Skin epidermis (tissue), 12 donors: Measurements from ENCODE around the gene MIEN1.
"Not testable (repeated sequence)": the region's sequence is repeated elsewhere in the genome, so short reads cannot be mapped to it uniquely, and the experiment has no call there.

ENCODE experiments used
- H3K27ac ChIP-seq, 21 experiments: fragments of 200-600 bp; sonication (generic) in 11 of 21; one replicate each; pipeline ENCODE4 v1.5.0; 2020; ENCODE audit warnings: mild to moderate bottlenecking in 3 of 21, inconsistent platforms in 2 of 21, moderate library complexity in 2 of 21
- H3K4me3 ChIP-seq, 7 experiments: fragments of 200-600 bp; sonication (generic) in 2 of 7; one replicate each; pipeline ENCODE4 v1.5.0; 2020; ENCODE audit warnings: inconsistent platforms in 2 of 7, mild to moderate bottlenecking in 2 of 7, moderate library complexity in 1 of 7

Gene MIEN1

GRCh38 chr17:39757176-39757662 is 26.9 kb upstream of the MIEN1 start:
- Histone ChIP-seq H3K4me3 (no peak overlapping the region), H3K27ac (peak overlapping the region in 8 of 21 experiments; percentile 21 to 99 (median 92))

- peak overlapping the region in 13 of 21 experiments; percentile 3 to 99 (median 91) for H3K27ac ChIP-seq
- no peak overlapping the region for H3K4me3 ChIP-seq
These were observed 26.2 kb upstream of the MIEN1 start for GRCh38 chr17:39756380-39757079.

GRCh38 chr17:39755554-39756379 is 25.4 kb upstream of the MIEN1 start:
- no peak overlapping the region for H3K4me3 ChIP-seq
- peak overlapping the region in 20 of 21 experiments; percentile 3 to 99 (median 92) for H3K27ac ChIP-seq

- Histone ChIP-seq H3K27ac (peak overlapping the region; percentile 71 to 99 (median 91)), H3K4me3 (peak overlapping the region; percentile 36 to 61 (median 47))
These were observed 24.7 kb upstream of the MIEN1 start for GRCh38 chr17:39754958-39755553.

GRCh38 chr17:39754161-39754957 is 24.0 kb upstream of the MIEN1 start:
- peak overlapping the region; percentile 71 to 99 (median 91) for H3K27ac ChIP-seq
- H3K4me3 ChIP-seq = peak overlapping the region; percentile 36 to 61 (median 47)

- Histone ChIP-seq H3K4me3 (peak overlapping the region; percentile 36 to 61 (median 47)), H3K27ac (peak overlapping the region; percentile 57 to 99 (median 91))
These were observed 23.3 kb upstream of the MIEN1 start for GRCh38 chr17:39753514-39754160.

- Histone ChIP-seq H3K27ac (no peak overlapping the region), H3K4me3 (no peak overlapping the region)
These were observed 22.0 kb upstream of the MIEN1 start for GRCh38 chr17:39752241-39752881.

- H3K4me3 ChIP-seq = no peak overlapping the region
These were observed 21.3 kb upstream of the MIEN1 start for GRCh38 chr17:39751637-39752036.

GRCh38 chr17:39751016-39751543 is 20.7 kb upstream of the MIEN1 start:
- Histone ChIP-seq H3K27ac (no peak overlapping the region), H3K4me3 (no peak overlapping the region)

More at GRCh38 chr17:39751637-39752036, 21.3 kb upstream of the MIEN1 start:
- H3K27ac ChIP-seq = no peak overlapping the region

- peak overlapping the region in 1 of 21 experiments; percentile 1 for H3K27ac ChIP-seq
These were observed 20.0 kb upstream of the MIEN1 start for GRCh38 chr17:39750131-39751015.

GRCh38 chr17:39748444-39749034 is 18.2 kb upstream of the MIEN1 start:
- H3K4me3 ChIP-seq, H3K27ac ChIP-seq: not testable (repeated sequence)

More at GRCh38 chr17:39750131-39751015, 20.0 kb upstream of the MIEN1 start:
- H3K4me3 ChIP-seq = no peak overlapping the region

- no peak overlapping the region for H3K4me3 ChIP-seq
- no peak overlapping the region for H3K27ac ChIP-seq
These were observed 17.4 kb upstream of the MIEN1 start for GRCh38 chr17:39747745-39748144.

GRCh38 chr17:39746145-39746461 is 15.8 kb upstream of the MIEN1 start:
- H3K4me3 ChIP-seq = no peak overlapping the region
- H3K27ac ChIP-seq = no peak overlapping the region

- no peak overlapping the region for H3K27ac ChIP-seq
- no peak overlapping the region for H3K4me3 ChIP-seq
These were observed 15.2 kb upstream of the MIEN1 start for GRCh38 chr17:39745335-39746144.

- H3K27ac ChIP-seq = no peak overlapping the region
- no peak overlapping the region for H3K4me3 ChIP-seq
These were observed 14.5 kb upstream of the MIEN1 start for GRCh38 chr17:39744836-39745215.
